A673 (cell line): ENCODE results near the gene WDFY4. TPM values are rescaled to one million over a fixed set of nuclear protein-coding genes. Genes with fewer than 3 reads are reported as not detected.

ENCODE experiments used
- BruUV-seq: library from RNA; stranded (reverse); fragments of 400-500 nt; replicated peaks from 2 replicates; lab custom pipeline; 2021; lab: Mats Ljungman, UMichigan
- CTCF ChIA-PET: fragments of 300-600 bp; sonication (Branson Sonifier 250); formaldehyde crosslinking; loops from one replicate; lab custom pipeline; 2022; ENCODE audit warnings: antibody characterized with exemption; lab: Charles Lee
- POLR2A ChIA-PET: fragments of 300-600 bp; sonication (Branson Sonifier 250); formaldehyde crosslinking; loops from one replicate; lab custom pipeline; 2022; ENCODE audit warnings: antibody characterized with exemption; ENCODE audit not compliant: low non-redundant PET; lab: Charles Lee
- DNase-seq: peaks from one replicate; pipeline ENCODE4 v3.0.0-alpha.2; 2015; ENCODE audit warnings: low spot score
- H3K27ac ChIP-seq: fragments of 200-600 bp; sonication (generic); 2 replicates; pipeline ENCODE4 v1.5.1; 2016; ENCODE audit warnings: mixed run types, low read depth, mild to moderate bottlenecking, mixed read lengths, antibody characterized with exemption, low read length; ENCODE audit not compliant: poor library complexity, severe bottlenecking
- H3K27me3 ChIP-seq: fragments of 200-600 bp; sonication (generic); replicated peaks from 2 replicates; pipeline ENCODE4 v1.6.1; 2017; ENCODE audit warnings: mixed run types, low read depth, mild to moderate bottlenecking, mixed read lengths, antibody characterized with exemption, low read length; ENCODE audit not compliant: insufficient read depth, poor library complexity
- H3K36me3 ChIP-seq: fragments of 200-600 bp; sonication (generic); 2 replicates; pipeline ENCODE4 v1.6.1; 2016; ENCODE audit warnings: mixed run types, mild to moderate bottlenecking, mixed read lengths, antibody characterized with exemption, low read length; ENCODE audit not compliant: insufficient read depth, poor library complexity, severe bottlenecking
- H3K4me1 ChIP-seq: fragments of 200-600 bp; sonication (generic); 2 replicates; pipeline ENCODE4 v1.6.1; 2017; ENCODE audit warnings: mixed run types, mild to moderate bottlenecking, mixed read lengths, antibody characterized with exemption, low read length; ENCODE audit not compliant: insufficient read depth, poor library complexity, severe bottlenecking
- H3K4me3 ChIP-seq: fragments of 200-600 bp; sonication (generic); 2 replicates; pipeline ENCODE4 v1.5.1; 2016; ENCODE audit warnings: low read depth, mixed run types, mild to moderate bottlenecking, mixed read lengths, low read length; ENCODE audit not compliant: poor library complexity, severe bottlenecking
- H3K9me3 ChIP-seq: fragments of 200-600 bp; sonication (generic); 2 replicates; pipeline ENCODE4 v1.6.1; 2016; ENCODE audit warnings: mixed run types, low read depth, mild to moderate bottlenecking, mixed read lengths, antibody characterized with exemption, low read length; ENCODE audit not compliant: poor library complexity, severe bottlenecking
- EZH2 ChIP-seq: fragments of 200-600 bp; sonication (generic); IDR thresholded peaks from 2 replicates; pipeline ENCODE4 v1.6.1; 2017; ENCODE audit warnings: borderline replicate concordance, low read depth, mild to moderate bottlenecking, mixed read lengths, antibody characterized with exemption, low read length; ENCODE audit not compliant: poor library complexity, severe bottlenecking
- intact Hi-C: fragments of 100-400 bp; cut with micrococcal nuclease; formaldehyde crosslinking; loops from one replicate; pipeline ENCODE4 v1.10.0; 2022; ENCODE audit not compliant: unreplicated experiment
- total RNA-seq: library from RNA; stranded (reverse); gene quantifications from 2 replicates; pipeline ENCODE4 v1.2.3, GENCODE V29; 2021
- TF ChIP-seq, protein P1 (sequence below): fragments of 300-800, 200-600 bp; sonication (generic); conservative IDR thresholded peaks from 2 replicates; pipeline ENCODE4 v1.5.1; 2017; ENCODE audit warnings: low read depth, mild to moderate bottlenecking, antibody characterized with exemption, low read length, moderate library complexity, mixed read lengths

Gene WDFY4
- total RNA-seq, 1 experiment from 2014 or later: not detected

DNA sequence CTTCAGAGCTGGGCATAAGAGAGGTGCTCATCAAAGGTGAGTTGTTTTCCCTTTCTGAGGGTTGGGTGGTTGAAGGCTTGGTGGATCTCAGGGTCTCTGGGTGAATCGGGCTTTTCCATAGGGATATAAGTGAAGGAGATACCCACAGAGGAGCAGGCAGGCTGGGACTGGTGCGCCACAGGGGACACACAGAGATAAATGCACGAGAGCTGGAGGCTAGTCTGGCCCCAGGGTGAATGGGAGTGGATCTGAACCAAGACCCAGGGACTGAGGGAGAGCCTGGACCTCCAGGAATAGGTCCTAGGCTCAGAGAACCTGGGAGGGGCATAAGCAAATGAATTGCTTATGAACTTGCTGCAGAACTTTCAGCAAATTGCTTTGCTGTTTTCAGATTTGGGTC, 193.4 kb downstream of the WDFY4 start:
- intact Hi-C loops: no loop called here
- TF ChIP-seq, protein P1, sequence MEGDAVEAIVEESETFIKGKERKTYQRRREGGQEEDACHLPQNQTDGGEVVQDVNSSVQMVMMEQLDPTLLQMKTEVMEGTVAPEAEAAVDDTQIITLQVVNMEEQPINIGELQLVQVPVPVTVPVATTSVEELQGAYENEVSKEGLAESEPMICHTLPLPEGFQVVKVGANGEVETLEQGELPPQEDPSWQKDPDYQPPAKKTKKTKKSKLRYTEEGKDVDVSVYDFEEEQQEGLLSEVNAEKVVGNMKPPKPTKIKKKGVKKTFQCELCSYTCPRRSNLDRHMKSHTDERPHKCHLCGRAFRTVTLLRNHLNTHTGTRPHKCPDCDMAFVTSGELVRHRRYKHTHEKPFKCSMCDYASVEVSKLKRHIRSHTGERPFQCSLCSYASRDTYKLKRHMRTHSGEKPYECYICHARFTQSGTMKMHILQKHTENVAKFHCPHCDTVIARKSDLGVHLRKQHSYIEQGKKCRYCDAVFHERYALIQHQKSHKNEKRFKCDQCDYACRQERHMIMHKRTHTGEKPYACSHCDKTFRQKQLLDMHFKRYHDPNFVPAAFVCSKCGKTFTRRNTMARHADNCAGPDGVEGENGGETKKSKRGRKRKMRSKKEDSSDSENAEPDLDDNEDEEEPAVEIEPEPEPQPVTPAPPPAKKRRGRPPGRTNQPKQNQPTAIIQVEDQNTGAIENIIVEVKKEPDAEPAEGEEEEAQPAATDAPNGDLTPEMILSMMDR: no peak
- TF ChIP-seq EZH2: no peak
- no peak for DNase-seq
- POLR2A ChIA-PET: no interaction called here
- CTCF ChIA-PET: no interaction called here
- BruUV-seq: no TSS peak
- Histone ChIP-seq H3K4me3 (no peak overlapping the region), H3K9me3 (no peaks in the 10 kb centered on the region), H3K27me3 (no peaks in the 10 kb centered on the region), H3K27ac (no peak overlapping the region), H3K36me3 (no peaks in the 10 kb centered on the region), H3K4me1 (no peaks in the 10 kb centered on the region)

DNA sequence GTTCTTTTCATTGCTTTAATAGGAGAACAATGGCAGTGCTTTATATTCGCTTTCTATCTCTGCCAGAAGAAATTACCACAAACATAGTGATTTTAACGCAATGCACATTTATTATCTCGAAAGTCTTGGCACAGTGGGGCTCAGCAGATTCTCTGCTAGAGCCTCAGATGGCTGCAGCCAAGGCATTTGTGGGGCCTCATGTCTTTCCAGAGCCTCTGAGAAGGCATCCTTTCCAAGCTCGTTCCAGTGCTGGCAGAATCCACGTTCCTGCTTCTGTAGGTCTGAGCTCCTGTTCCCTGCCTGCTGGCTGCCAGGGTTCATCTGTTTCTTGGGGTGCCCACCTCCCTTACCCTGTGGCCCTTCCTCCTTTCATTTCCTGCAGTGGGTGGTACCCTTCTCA, 194.8 kb downstream of the WDFY4 start:
- Histone ChIP-seq H3K4me3 (no peak overlapping the region), H3K36me3 (no peaks in the 10 kb centered on the region), H3K27ac (no peak overlapping the region), H3K4me1 (no peaks in the 10 kb centered on the region), H3K9me3 (no peaks in the 10 kb centered on the region), H3K27me3 (no peaks in the 10 kb centered on the region)
- no TSS peak for BruUV-seq
- TF ChIP-seq, protein P1: no peak
- no peak for TF ChIP-seq EZH2
- ChIA-PET POLR2A (no interaction called here), CTCF (no interaction called here)
- intact Hi-C loops: no loop called here
- DNase-seq: no peak

DNA sequence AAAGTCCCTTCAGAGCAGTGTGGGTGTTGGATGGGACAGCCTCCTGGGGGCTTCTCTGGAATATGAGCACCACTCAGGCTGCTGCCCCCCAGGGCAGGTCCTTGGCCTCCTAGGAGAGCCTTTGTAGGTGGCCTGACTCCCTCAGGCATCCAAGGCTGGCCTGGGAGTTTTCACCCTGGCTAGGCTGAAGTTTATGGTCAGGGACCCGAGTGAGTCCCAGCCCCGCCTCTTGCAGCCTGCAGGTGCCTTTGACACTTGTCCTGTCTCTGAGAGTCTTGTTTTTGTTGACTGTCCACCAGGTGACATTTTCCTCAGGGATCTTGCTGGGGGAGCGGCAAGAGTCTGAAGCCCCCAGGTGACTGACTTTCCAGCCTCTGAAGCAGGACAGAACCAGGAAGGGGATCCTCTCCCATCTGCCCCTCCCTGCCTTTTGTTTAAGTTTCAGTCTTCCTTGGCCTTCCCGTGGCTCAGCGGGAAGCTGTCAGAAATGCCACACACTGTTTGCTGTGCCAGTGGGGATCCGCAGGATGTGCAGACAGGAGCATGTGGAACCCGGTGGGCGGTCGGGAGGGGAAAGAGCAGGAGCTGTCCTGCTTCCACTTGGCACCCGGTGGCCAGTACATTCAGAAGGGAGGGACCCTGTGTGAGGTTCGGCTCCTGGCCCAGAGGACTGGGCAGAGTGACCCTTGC, 195.5 kb downstream of the WDFY4 start:
- Histone ChIP-seq H3K27me3 (no peaks in the 10 kb centered on the region), H3K4me1 (no peaks in the 10 kb centered on the region), H3K4me3 (no peak overlapping the region), H3K9me3 (no peaks in the 10 kb centered on the region), H3K27ac (no peak overlapping the region), H3K36me3 (no peaks in the 10 kb centered on the region)
- BruUV-seq: no TSS peak
- intact Hi-C loops: loop anchor here (10.0 kb wide), 1 partner anchor 285 kb away; no protein-coding TSS in a partner anchor
- no peak for TF ChIP-seq EZH2
- TF ChIP-seq, protein P1: no peak
- no peak for DNase-seq
- CTCF ChIA-PET: no interaction called here
- POLR2A ChIA-PET: no interaction called here
